Gastrocnemius medialis (tissue), 4 donors: ENCODE measurements around the gene VTI1A.

Source experiments
- POLR2A ChIP-seq, 2 donors: fragments of 450-650 bp; IDR thresholded peaks; one replicate each; pipeline ENCODE4 v1.6.1; 2017; ENCODE audit warnings: antibody characterized with exemption in 2 of 2, mild to moderate bottlenecking in 2 of 2, moderate library complexity in 2 of 2
- TF ChIP-seq, protein P1 (sequence below), 5 experiments: fragments of 450-650 bp in 3 of 5; fragments of 200-600 bp in 2 of 5; sonication (generic) in 2 of 5; IDR thresholded peaks in 4 of 5; conservative IDR thresholded peaks in 1 of 5; 1 replicate in 4 of 5; 2 replicates in 1 of 5; pipeline ENCODE4 v1.5.1; 2016 to 2019; ENCODE audit warnings: antibody characterized with exemption in 5 of 5, mild to moderate bottlenecking in 3 of 5, moderate library complexity in 3 of 5

DNA sequence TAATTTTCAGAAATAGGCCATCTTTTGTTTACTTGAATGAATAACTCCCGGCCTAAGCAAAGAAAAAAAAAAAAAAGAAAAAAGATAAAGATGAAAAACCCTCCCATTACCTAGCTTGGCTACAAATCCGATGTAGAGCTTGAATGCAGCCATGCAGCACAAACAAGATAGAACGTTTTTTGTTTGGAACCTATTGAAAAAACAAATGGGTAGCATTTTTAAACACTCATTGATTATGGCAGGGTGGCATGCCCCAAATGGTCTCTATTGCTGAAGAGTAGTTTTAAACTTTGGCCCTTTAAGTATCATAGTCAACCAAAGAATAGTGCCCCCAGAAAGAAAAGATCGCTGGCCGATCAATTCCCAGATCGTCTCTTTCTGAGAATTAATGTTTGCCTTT is 84.4 kb downstream of the VTI1A start:
- TF ChIP-seq, protein P1, sequence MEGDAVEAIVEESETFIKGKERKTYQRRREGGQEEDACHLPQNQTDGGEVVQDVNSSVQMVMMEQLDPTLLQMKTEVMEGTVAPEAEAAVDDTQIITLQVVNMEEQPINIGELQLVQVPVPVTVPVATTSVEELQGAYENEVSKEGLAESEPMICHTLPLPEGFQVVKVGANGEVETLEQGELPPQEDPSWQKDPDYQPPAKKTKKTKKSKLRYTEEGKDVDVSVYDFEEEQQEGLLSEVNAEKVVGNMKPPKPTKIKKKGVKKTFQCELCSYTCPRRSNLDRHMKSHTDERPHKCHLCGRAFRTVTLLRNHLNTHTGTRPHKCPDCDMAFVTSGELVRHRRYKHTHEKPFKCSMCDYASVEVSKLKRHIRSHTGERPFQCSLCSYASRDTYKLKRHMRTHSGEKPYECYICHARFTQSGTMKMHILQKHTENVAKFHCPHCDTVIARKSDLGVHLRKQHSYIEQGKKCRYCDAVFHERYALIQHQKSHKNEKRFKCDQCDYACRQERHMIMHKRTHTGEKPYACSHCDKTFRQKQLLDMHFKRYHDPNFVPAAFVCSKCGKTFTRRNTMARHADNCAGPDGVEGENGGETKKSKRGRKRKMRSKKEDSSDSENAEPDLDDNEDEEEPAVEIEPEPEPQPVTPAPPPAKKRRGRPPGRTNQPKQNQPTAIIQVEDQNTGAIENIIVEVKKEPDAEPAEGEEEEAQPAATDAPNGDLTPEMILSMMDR (IDR thresholded peaks at IDR 0.05 in 4 of 5, conservative IDR thresholded peaks at IDR 0.05 in 1 of 5): no peak
- no peak for TF ChIP-seq POLR2A (IDR thresholded peaks at IDR 0.05)
